Aorta (tissue), 5 donors: Measurements from ENCODE around the gene WDR64. TPM values are rescaled to one million over a fixed set of nuclear protein-coding genes. Genes with fewer than 3 reads are reported as not detected.

ENCODE experiments used
- ATAC-seq: fragments of 200-7000 bp; cut with Tn5 transposase; one replicate; pipeline ENCODE4 v1.9.1; 2022; ENCODE audit warnings: moderate library complexity; ENCODE audit not compliant: low FRiP score
- DNase-seq, 2 donors: peaks; one replicate each; pipeline ENCODE4 v3.0.0-alpha.2; 2020
- H3K27ac ChIP-seq, 2 donors: one replicate each; pipeline ENCODE4 v1.5.1; 2013; ENCODE audit warnings: low read length in 2 of 2, mild to moderate bottlenecking in 2 of 2, moderate library complexity in 2 of 2, control low read depth in 1 of 2, inconsistent platforms in 1 of 2, low read depth in 1 of 2
- H3K27me3 ChIP-seq, 2 donors: one replicate each; pipeline ENCODE4 v1.6.1; 2013; ENCODE audit warnings: control low read depth in 1 of 2, low read length in 1 of 2, mild to moderate bottlenecking in 1 of 2, moderate library complexity in 1 of 2; ENCODE audit not compliant: insufficient read depth in 2 of 2, control insufficient read depth in 1 of 2
- H3K36me3 ChIP-seq, 2 donors: one replicate each; pipeline ENCODE4 v1.6.1; 2013; ENCODE audit warnings: control low read depth in 1 of 2, low read length in 1 of 2, mild to moderate bottlenecking in 1 of 2; ENCODE audit not compliant: insufficient read depth in 2 of 2, control insufficient read depth in 1 of 2
- H3K4me1 ChIP-seq, 2 donors: one replicate each; pipeline ENCODE4 v1.6.1; 2013; ENCODE audit warnings: low read length in 2 of 2, control low read depth in 1 of 2, mild to moderate bottlenecking in 1 of 2, moderate library complexity in 1 of 2; ENCODE audit not compliant: insufficient read depth in 2 of 2, control insufficient read depth in 1 of 2
- H3K4me3 ChIP-seq, 2 donors: one replicate each; pipeline ENCODE4 v1.5.1; 2013; ENCODE audit warnings: low read length in 2 of 2, control low read depth in 1 of 2, mild to moderate bottlenecking in 1 of 2
- H3K9me3 ChIP-seq: one replicate; pipeline ENCODE4 v1.6.1; 2013; ENCODE audit warnings: mild to moderate bottlenecking, low read length; ENCODE audit not compliant: control insufficient read depth
- WGBS, 2 donors: extraction: QIAGEN DNeasy Blood & Tissue Kit; methylation state at CpG; one replicate each; pipeline ENCODE4 v1.1.7; 2013; 5-methylcytosine and 5-hydroxymethylcytosine counted together
- intact Hi-C, 2 donors: fragments of 100-400 bp; cut with DNase I; formaldehyde crosslinking; loops; one replicate each; pipeline versions ENCODE4 v1.14.2 to v1.15.0; 2022
- polyA plus RNA-seq, 2 donors: library from polyadenylated mRNA; stranded (reverse); fragments of 200-250 nt; gene quantifications; one replicate each; pipeline ENCODE4 v1.2.3, GENCODE V29; 2013
- total RNA-seq, 2 donors: library from RNA; stranded (reverse); fragmentation: NEBNext Ultra II Directional; extraction: Animal tissue kit (Norgen Biotek cat#: 25700); gene quantifications; one replicate each; pipeline ENCODE4 v1.2.1, GENCODE V29; 2021
- donor health status: healthy with polysubstance abuse.
- donor health status: Bipolar disorder and iron deficiency.
- donor health status: DM: no; HTN: no; CAD: no.
- donor health status: DM: no; HTN: no; CAD: no.
- donor health status: DM: yes; HTN: yes; CAD: no.

WDR64 gene
- total and polyA plus RNA-seq, 4 donors: not detected

- Histone ChIP-seq H3K4me3 (no peak overlapping the region), H3K4me1 (peaks cover 0 to 1% of the 10 kb centered on the region in 2 donors), H3K36me3 (no peaks in the 10 kb centered on the region), H3K27me3 (no peaks in the 10 kb centered on the region), H3K27ac (no peak overlapping the region), H3K9me3 (no peaks in the 10 kb centered on the region)
- 7 to 8% methylated on average over 1 of the region's 1 CpG for WGBS, 2 donors
- no peak for DNase-seq
- intact Hi-C loops: no loop called here
- no peak for ATAC-seq
Observed at GRCh38 chr1:241770115-241770514, 118.0 kb downstream of the WDR64 start.

- no peak for ATAC-seq
- Histone ChIP-seq H3K36me3 (no peaks in the 10 kb centered on the region), H3K9me3 (no peaks in the 10 kb centered on the region), H3K4me1 (peaks cover 0 to 1% of the 10 kb centered on the region in 2 donors), H3K27ac (no peak overlapping the region), H3K4me3 (no peak overlapping the region), H3K27me3 (no peaks in the 10 kb centered on the region)
- intact Hi-C loops: no loop called here
- DNase-seq: no peak
- 90% methylated on average over 2 of the region's 2 CpGs for WGBS, 2 donors
Observed at GRCh38 chr1:241771117-241771516, 119.0 kb downstream of the WDR64 start.

GRCh38 chr1:241772932-241773500 is 120.9 kb downstream of the WDR64 start:
- no peak for ATAC-seq
- Histone ChIP-seq H3K27ac (no peak overlapping the region), H3K36me3 (no peaks in the 10 kb centered on the region), H3K4me1 (peaks cover 0 to 1% of the 10 kb centered on the region in 2 donors), H3K27me3 (no peaks in the 10 kb centered on the region), H3K9me3 (no peaks in the 10 kb centered on the region), H3K4me3 (no peak overlapping the region)
- intact Hi-C loops: no loop called here
- WGBS, 2 donors: 97 to 98% methylated on average over 4 of the region's 4 CpGs
- no peak for DNase-seq

GRCh38 chr1:241773991-241774390 is 121.9 kb downstream of the WDR64 start:
- Histone ChIP-seq H3K27ac (no peak overlapping the region), H3K4me3 (no peak overlapping the region), H3K27me3 (no peaks in the 10 kb centered on the region), H3K9me3 (no peaks in the 10 kb centered on the region), H3K36me3 (no peaks in the 10 kb centered on the region), H3K4me1 (peaks cover 0 to 1% of the 10 kb centered on the region in 2 donors)
- 5% methylated on average over 4 of the region's 4 CpGs for WGBS, 2 donors
- intact Hi-C loops: no loop called here
- ATAC-seq (no peak), DNase-seq (no peak)

GRCh38 chr1:241775021-241775420 is 122.9 kb downstream of the WDR64 start:
- 75 to 84% methylated on average over 2 of the region's 2 CpGs for WGBS, 2 donors

DNA sequence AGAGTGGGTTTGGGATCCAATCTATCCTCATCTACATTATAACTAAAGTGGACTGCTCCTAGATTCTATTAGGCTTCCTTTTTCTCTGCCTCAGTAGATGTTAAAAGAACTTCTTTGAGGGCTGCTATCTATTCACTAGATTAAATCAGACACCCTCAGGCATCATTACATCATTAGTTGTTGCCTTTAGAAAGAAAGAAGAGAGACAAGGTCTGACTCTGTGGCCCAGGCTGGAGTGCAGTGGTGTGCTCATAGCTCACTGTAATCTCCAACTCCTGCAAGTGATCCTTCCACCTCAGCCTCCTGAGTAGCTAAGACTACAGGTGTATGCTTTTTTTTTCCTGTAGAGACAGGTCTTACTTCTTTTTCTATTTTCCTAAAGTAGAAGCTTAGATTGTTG is 124.8 kb downstream of the WDR64 start:
- no peak for DNase-seq
- intact Hi-C loops: no loop called here
- Histone ChIP-seq H3K4me3 (no peak overlapping the region), H3K36me3 (no peaks in the 10 kb centered on the region), H3K27ac (no peak overlapping the region), H3K9me3 (no peaks in the 10 kb centered on the region), H3K27me3 (no peaks in the 10 kb centered on the region), H3K4me1 (peaks cover 0 to 1% of the 10 kb centered on the region in 2 donors)
- no peak for ATAC-seq

More at GRCh38 chr1:241775021-241775420, 122.9 kb downstream of the WDR64 start:
- Histone ChIP-seq H3K9me3 (no peaks in the 10 kb centered on the region), H3K27me3 (no peaks in the 10 kb centered on the region), H3K4me3 (no peak overlapping the region), H3K27ac (no peak overlapping the region), H3K36me3 (no peaks in the 10 kb centered on the region), H3K4me1 (peaks cover 0 to 1% of the 10 kb centered on the region in 2 donors)
- DNase-seq (no peak), ATAC-seq (no peak)
- intact Hi-C loops: no loop called here

- Histone ChIP-seq H3K27ac (no peak overlapping the region), H3K4me3 (no peak overlapping the region), H3K9me3 (no peaks in the 10 kb centered on the region), H3K4me1 (peaks cover 0 to 1% of the 10 kb centered on the region in 2 donors), H3K27me3 (no peaks in the 10 kb centered on the region), H3K36me3 (no peaks in the 10 kb centered on the region)
- 95 to 100% methylated on average over 1 of the region's 1 CpG for WGBS, 2 donors
- no peak for ATAC-seq
- DNase-seq: no peak
- intact Hi-C loops: no loop called here
Observed at GRCh38 chr1:241778117-241778516, 126.0 kb downstream of the WDR64 start.

DNA sequence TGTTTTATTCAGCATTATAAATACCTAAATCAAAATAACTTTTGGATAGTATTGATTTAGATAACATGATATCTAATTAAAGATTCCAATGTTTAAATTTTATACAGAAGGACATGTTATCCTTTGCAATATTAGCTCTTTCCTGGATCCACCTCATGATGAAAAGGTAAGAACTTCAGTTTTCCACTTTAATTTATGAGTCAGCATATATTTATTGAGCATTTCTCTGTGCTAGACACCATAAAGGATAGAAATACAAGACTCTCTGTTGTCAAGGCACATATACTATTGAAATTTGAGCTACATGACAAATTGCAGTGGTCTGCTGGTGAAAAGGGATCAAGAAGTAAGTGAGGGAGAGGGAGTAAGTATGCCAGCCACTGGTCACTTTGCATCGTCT is 127.8 kb downstream of the WDR64 start:
- Histone ChIP-seq H3K36me3 (no peaks in the 10 kb centered on the region), H3K4me3 (no peak overlapping the region), H3K9me3 (no peaks in the 10 kb centered on the region), H3K27ac (no peak overlapping the region), H3K4me1 (peaks cover 0 to 1% of the 10 kb centered on the region in 2 donors), H3K27me3 (no peaks in the 10 kb centered on the region)
- no peak for ATAC-seq
- intact Hi-C loops: no loop called here
- no peak for DNase-seq
- 80 to 85% methylated on average over 1 of the region's 1 CpG for WGBS, 2 donors

DNA sequence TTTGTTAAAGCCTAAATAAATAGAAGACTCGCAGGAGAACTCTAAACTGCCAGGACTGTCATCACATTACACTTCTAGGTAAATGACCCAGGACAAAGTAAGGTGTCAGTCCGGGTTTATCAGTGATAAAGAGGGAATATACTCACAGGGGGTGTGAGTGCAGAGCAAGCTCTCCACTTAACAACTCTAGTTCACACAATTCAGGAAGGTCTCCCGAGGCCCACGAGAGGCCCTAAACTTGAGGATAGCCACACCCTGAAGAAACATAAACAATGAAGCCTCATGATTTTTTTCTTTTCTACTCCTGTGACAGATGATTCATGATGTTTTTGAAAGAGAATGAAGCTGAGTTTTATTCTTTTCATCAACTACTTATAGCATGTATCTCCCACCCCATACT is 130.3 kb downstream of the WDR64 start:
- intact Hi-C loops: no loop called here
- Histone ChIP-seq H3K4me3 (no peak overlapping the region), H3K27ac (no peak overlapping the region), H3K27me3 (no peaks in the 10 kb centered on the region), H3K4me1 (peaks cover 0 to 2% of the 10 kb centered on the region in 2 donors), H3K9me3 (no peaks in the 10 kb centered on the region), H3K36me3 (no peaks in the 10 kb centered on the region)
- no peak for ATAC-seq
- 5 to 7% methylated on average over 4 of the region's 4 CpGs for WGBS, 2 donors
- DNase-seq: no peak
